Glomerular visceral epithelial cell (primary cell): ENCODE data around the gene ADAMTS19.

ENCODE experiments used
- DNase-seq: peaks from one replicate; pipeline ENCODE4 v3.0.0-alpha.2; 2016; ENCODE audit errors: extremely low spot score

The ADAMTS19 gene

GRCh38 chr5:129767927-129768380 is 307.9 kb downstream of the ADAMTS19 start:
- peak; percentile 87 for DNase-seq

GRCh38 chr5:129768735-129769134 is 308.6 kb downstream of the ADAMTS19 start:
- DNase-seq: no peak

GRCh38 chr5:129770024-129770820 is 310.1 kb downstream of the ADAMTS19 start:
- no peak for DNase-seq

- peak; percentile 47 for DNase-seq
These were observed 311.1 kb downstream of the ADAMTS19 start for GRCh38 chr5:129771058-129771838.

- DNase-seq: no peak
These were observed 313.3 kb downstream of the ADAMTS19 start for GRCh38 chr5:129773376-129773775.

GRCh38 chr5:129781594-129781993 is 321.5 kb downstream of the ADAMTS19 start:
- DNase-seq: no peak
